Measurements from ENCODE around the gene HELQ. TPM values are rescaled to one million over a fixed set of nuclear protein-coding genes. Genes with fewer than 3 reads are reported as not detected.

The HELQ gene
- total RNA-seq, 4 donors from 2014 or later = 17.9 to 48.7 (median 25.2) TPM

DNA sequence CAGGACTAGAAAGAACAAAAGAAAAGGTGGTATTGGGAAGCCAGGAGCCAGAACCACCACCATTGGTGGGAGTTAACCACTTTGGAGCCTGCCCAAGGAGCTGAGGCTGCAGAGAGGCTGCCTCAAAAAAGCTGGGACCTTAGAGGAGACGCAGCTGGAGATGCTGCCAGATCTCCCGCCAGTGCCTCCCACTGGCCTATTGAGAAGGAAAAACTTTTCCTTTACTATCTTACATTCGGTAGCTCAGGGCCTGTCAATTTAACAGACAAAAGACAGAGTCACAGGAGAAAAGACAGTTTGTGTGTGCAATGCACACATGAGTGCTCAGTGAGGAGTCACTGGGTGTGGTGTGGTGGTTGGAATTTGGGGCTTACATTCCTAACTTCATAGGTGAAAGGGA lies 68.6 kb downstream of the HELQ start:
- Histone ChIP-seq H3K27me3 (no peaks in the 10 kb centered on the region), H3K4me1 (peaks cover 0 to 4% of the 10 kb centered on the region in 2 donors), H3K4me3 (no peak overlapping the region), H3K36me3 (no peaks in the 10 kb centered on the region), H3K9me3 (no peaks in the 10 kb centered on the region), H3K27ac (peak overlapping the region; percentile 71 to 77)
- no peak for TF ChIP-seq POLR2A (IDR thresholded peaks at IDR 0.05)
- TF ChIP-seq, protein P1, sequence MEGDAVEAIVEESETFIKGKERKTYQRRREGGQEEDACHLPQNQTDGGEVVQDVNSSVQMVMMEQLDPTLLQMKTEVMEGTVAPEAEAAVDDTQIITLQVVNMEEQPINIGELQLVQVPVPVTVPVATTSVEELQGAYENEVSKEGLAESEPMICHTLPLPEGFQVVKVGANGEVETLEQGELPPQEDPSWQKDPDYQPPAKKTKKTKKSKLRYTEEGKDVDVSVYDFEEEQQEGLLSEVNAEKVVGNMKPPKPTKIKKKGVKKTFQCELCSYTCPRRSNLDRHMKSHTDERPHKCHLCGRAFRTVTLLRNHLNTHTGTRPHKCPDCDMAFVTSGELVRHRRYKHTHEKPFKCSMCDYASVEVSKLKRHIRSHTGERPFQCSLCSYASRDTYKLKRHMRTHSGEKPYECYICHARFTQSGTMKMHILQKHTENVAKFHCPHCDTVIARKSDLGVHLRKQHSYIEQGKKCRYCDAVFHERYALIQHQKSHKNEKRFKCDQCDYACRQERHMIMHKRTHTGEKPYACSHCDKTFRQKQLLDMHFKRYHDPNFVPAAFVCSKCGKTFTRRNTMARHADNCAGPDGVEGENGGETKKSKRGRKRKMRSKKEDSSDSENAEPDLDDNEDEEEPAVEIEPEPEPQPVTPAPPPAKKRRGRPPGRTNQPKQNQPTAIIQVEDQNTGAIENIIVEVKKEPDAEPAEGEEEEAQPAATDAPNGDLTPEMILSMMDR (IDR thresholded peaks at IDR 0.05) = no peak
- intact Hi-C loops (cut with DNase I; ENCODE audit: low total_unique reads) = no loop called here
- DNase-seq = peak; percentile 30 to 43

DNA sequence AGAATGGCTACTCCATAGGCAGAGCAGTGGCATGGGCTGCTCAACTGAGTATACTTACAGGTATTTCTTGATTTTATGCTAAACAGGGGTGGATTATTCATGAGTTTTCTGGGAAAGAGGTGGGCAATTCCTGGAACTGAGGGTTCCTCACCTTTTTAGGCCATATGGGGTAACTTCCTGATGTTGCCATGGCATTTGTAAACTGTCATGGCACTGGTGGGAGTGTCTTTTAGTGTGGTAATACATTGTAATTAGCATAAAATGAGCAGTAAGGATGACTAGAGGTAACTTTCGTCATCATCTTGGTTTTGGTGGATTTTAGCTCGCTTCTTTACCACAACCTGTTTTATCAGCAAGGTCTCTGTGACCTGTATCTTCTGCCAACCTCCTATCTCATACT lies 72.8 kb downstream of the HELQ start:
- TF ChIP-seq, protein P1 (IDR thresholded peaks at IDR 0.05) = no peak
- no peak for TF ChIP-seq POLR2A (IDR thresholded peaks at IDR 0.05)
- DNase-seq = no peak
- H3K27me3 ChIP-seq = no peaks in the 10 kb centered on the region
- H3K4me3 ChIP-seq = no peak overlapping the region
- H3K36me3 ChIP-seq = no peaks in the 10 kb centered on the region
- H3K27ac ChIP-seq = no peak overlapping the region
- intact Hi-C loops (cut with DNase I; ENCODE audit: low total_unique reads) = no loop called here
- H3K9me3 ChIP-seq = no peaks in the 10 kb centered on the region
- H3K4me1 ChIP-seq = no peaks in the 10 kb centered on the region

DNA sequence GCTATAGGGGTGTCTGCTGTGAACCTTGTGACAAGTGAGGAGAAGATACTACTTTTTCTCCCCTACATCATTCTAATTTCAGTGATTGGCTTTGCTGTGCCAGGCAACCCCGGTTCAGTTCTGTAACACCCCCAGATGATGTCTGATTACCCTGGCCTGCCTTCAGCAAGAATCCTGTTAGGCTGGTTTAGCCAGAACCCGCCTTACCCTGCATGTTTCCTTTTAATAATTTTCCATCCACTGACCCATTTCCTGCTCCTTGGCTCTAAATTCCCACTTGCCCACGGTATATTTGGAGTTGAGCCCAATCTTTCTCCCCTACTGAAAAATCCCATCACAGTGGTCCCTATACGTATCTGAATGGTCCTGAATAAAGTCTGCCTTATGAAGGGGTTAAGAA lies 74.5 kb downstream of the HELQ start:
- H3K27ac ChIP-seq = no peak overlapping the region
- no peaks in the 10 kb centered on the region for H3K27me3 ChIP-seq
- no peaks in the 10 kb centered on the region for H3K4me1 ChIP-seq
- no peak overlapping the region for H3K4me3 ChIP-seq
- H3K9me3 ChIP-seq = no peaks in the 10 kb centered on the region
- no peak for TF ChIP-seq POLR2A (IDR thresholded peaks at IDR 0.05)
- TF ChIP-seq, protein P1 (IDR thresholded peaks at IDR 0.05) = no peak
- no peak for DNase-seq
- no peaks in the 10 kb centered on the region for H3K36me3 ChIP-seq
- intact Hi-C loops (cut with DNase I; ENCODE audit: low total_unique reads) = no loop called here

GRCh38 chr4:83378419-83378818 lies 77.2 kb downstream of the HELQ start:
- no peak overlapping the region for H3K27ac ChIP-seq
- H3K9me3 ChIP-seq = no peaks in the 10 kb centered on the region
- TF ChIP-seq, protein P1 (IDR thresholded peaks at IDR 0.05) = no peak
- no peak for TF ChIP-seq POLR2A (IDR thresholded peaks at IDR 0.05)
- no peaks in the 10 kb centered on the region for H3K27me3 ChIP-seq
- no peak for DNase-seq
- no peaks in the 10 kb centered on the region for H3K36me3 ChIP-seq
- no peak overlapping the region for H3K4me3 ChIP-seq
- no peaks in the 10 kb centered on the region for H3K4me1 ChIP-seq
- intact Hi-C loops (cut with DNase I; ENCODE audit: low total_unique reads) = no loop called here

DNA sequence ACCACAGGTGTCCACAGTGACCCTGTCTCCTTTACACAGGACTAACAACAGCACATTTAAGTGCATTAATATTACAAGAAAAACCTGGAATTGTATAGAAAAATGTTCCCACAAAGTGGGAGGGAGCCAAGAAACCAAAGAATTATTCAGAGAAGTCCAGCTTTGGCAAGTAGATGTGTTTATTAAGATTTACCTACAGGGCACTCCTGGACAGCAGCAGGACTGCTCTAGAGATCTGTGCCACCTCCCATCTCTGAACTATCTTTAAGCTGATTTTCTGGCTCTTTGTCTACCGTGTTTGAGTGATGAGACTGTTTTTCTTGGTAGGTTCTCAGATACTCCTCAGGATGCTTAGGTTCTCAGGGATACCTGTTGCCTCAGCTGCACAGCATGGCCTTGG lies 82.7 kb downstream of the HELQ start:
- intact Hi-C loops (cut with DNase I; ENCODE audit: low total_unique reads) = no loop called here

More for the DNA sequence above, 82.7 kb downstream of the HELQ start:
- no peak overlapping the region for H3K4me3 ChIP-seq
- DNase-seq = no peak
- no peaks in the 10 kb centered on the region for H3K9me3 ChIP-seq
- TF ChIP-seq POLR2A (IDR thresholded peaks at IDR 0.05) = no peak
- TF ChIP-seq, protein P1 (IDR thresholded peaks at IDR 0.05) = no peak
- no peak overlapping the region for H3K27ac ChIP-seq
- no peaks in the 10 kb centered on the region for H3K36me3 ChIP-seq
- no peaks in the 10 kb centered on the region for H3K4me1 ChIP-seq
- no peaks in the 10 kb centered on the region for H3K27me3 ChIP-seq
